Erythroblast (primary cell): ENCODE results near the gene PAWR.

Experiments
- GATA1 ChIP-seq: IDR thresholded peaks from 2 replicates; pipeline ENCODE4 v1.6.1; 2011; ENCODE audit warnings: low read depth, mild to moderate bottlenecking, control low read depth, low read length, moderate library complexity
- POLR2A ChIP-seq: IDR thresholded peaks from 2 replicates; pipeline ENCODE4 v1.6.1; 2011; ENCODE audit warnings: mild to moderate bottlenecking, low read length

- TF ChIP-seq POLR2A (no peak), GATA1 (no peak)
These were observed 124.2 kb downstream of the PAWR start for GRCh38 chr12:79566452-79567174.
